ENCODE results near the gene TELO2. TPM values are rescaled to one million over a fixed set of nuclear protein-coding genes. Genes with fewer than 3 reads are reported as not detected.

Gene TELO2
- total and polyA plus RNA-seq, 2 donors (not counting 1 experiment from before 2014, with no cell fraction given) = 6.3 to 10.9 TPM

- H3K79me2 ChIP-seq (ENCODE audit: control insufficient read depth, insufficient read depth, low read length) = peaks cover 16% of the 10 kb centered on the region
- H3K4me3 ChIP-seq (replicated peaks in 1 of 4; ENCODE audit: control extremely low read depth in 1 of 4, insufficient read depth in 1 of 4, low read depth in 3 of 4, low read length in 4 of 4) = no peak overlapping the region
- H3K27ac ChIP-seq (ENCODE audit: insufficient read depth, low read length) = peak overlapping the region; percentile 58
- H3K36me3 ChIP-seq (ENCODE audit: control insufficient read depth, insufficient read depth, low read length) = no peaks in the 10 kb centered on the region
- peak in 1 of 2 donors; percentile 44 for DNase-seq (ENCODE audit: low read depth in 2 of 2)
- H3K9ac ChIP-seq (ENCODE audit: insufficient read depth, low read length) = peak overlapping the region; percentile 22
- H2AFZ ChIP-seq (ENCODE audit: low read length) = no peak overlapping the region
- H3K27me3 ChIP-seq (ENCODE audit: control insufficient read depth, insufficient read depth, low read length) = no peaks in the 10 kb centered on the region
- no peaks in the 10 kb centered on the region for H3K9me3 ChIP-seq (ENCODE audit: control insufficient read depth, insufficient read depth, low read depth, low read length)
- no peak for TF ChIP-seq EZH2 (IDR thresholded peaks at IDR 0.05; ENCODE audit: low read length, missing control alignments)
- no peaks in the 10 kb centered on the region for H4K20me1 ChIP-seq (ENCODE audit: control insufficient read depth, extremely low read depth, insufficient read depth, low read length)
- peak overlapping the region; percentile 7 for H3K4me2 ChIP-seq (ENCODE audit: extremely low read depth, insufficient read depth, low read length)
- peaks cover 29% of the 10 kb centered on the region for H3K4me1 ChIP-seq (ENCODE audit: control insufficient read depth, extremely low read depth, insufficient read depth, low read length)
Observed at GRCh38 chr16:1530883-1531637, 37.9 kb downstream of the TELO2 start.

GRCh38 chr16:1531638-1531910 lies 38.4 kb downstream of the TELO2 start:
- Histone ChIP-seq H3K9ac (ENCODE audit: insufficient read depth, low read length) (no peak overlapping the region), H3K4me2 (ENCODE audit: extremely low read depth, insufficient read depth, low read length) (no peak overlapping the region), H3K4me1 (ENCODE audit: control insufficient read depth, extremely low read depth, insufficient read depth, low read length) (peaks cover 31% of the 10 kb centered on the region), H3K9me3 (ENCODE audit: control insufficient read depth, insufficient read depth, low read depth, low read length) (no peaks in the 10 kb centered on the region), H3K4me3 (replicated peaks in 1 of 4; ENCODE audit: control extremely low read depth in 1 of 4, insufficient read depth in 1 of 4, low read depth in 3 of 4, low read length in 4 of 4) (no peak overlapping the region), H2AFZ (ENCODE audit: low read length) (no peak overlapping the region), H4K20me1 (ENCODE audit: control insufficient read depth, extremely low read depth, insufficient read depth, low read length) (no peaks in the 10 kb centered on the region), H3K79me2 (ENCODE audit: control insufficient read depth, insufficient read depth, low read length) (peaks cover 21% of the 10 kb centered on the region), H3K27me3 (ENCODE audit: control insufficient read depth, insufficient read depth, low read length) (no peaks in the 10 kb centered on the region), H3K36me3 (ENCODE audit: control insufficient read depth, insufficient read depth, low read length) (peaks cover 1% of the 10 kb centered on the region), H3K27ac (ENCODE audit: insufficient read depth, low read length) (no peak overlapping the region)
- no peak for DNase-seq (ENCODE audit: low read depth in 2 of 2)
- TF ChIP-seq CTCF (conservative IDR thresholded peaks at IDR 0.05 in 1 of 2, IDR thresholded peaks at IDR 0.05 in 1 of 2; ENCODE audit: low read depth in 1 of 2, low read length in 2 of 2) (no peak), EZH2 (IDR thresholded peaks at IDR 0.05; ENCODE audit: low read length, missing control alignments) (no peak)

- Histone ChIP-seq H2AFZ (ENCODE audit: low read length) (peak overlapping the region; percentile 4), H3K27ac (ENCODE audit: insufficient read depth, low read length) (peak overlapping the region; percentile 14), H3K36me3 (ENCODE audit: control insufficient read depth, insufficient read depth, low read length) (peaks cover 5% of the 10 kb centered on the region), H3K79me2 (ENCODE audit: control insufficient read depth, insufficient read depth, low read length) (peaks cover 27% of the 10 kb centered on the region), H3K4me1 (ENCODE audit: control insufficient read depth, extremely low read depth, insufficient read depth, low read length) (peaks cover 35% of the 10 kb centered on the region), H3K27me3 (ENCODE audit: control insufficient read depth, insufficient read depth, low read length) (no peaks in the 10 kb centered on the region), H3K4me3 (replicated peaks in 1 of 4; ENCODE audit: control extremely low read depth in 1 of 4, insufficient read depth in 1 of 4, low read depth in 3 of 4, low read length in 4 of 4) (no peak overlapping the region), H4K20me1 (ENCODE audit: control insufficient read depth, extremely low read depth, insufficient read depth, low read length) (no peaks in the 10 kb centered on the region), H3K9ac (ENCODE audit: insufficient read depth, low read length) (no peak overlapping the region), H3K4me2 (ENCODE audit: extremely low read depth, insufficient read depth, low read length) (peak overlapping the region; percentile 18), H3K9me3 (ENCODE audit: control insufficient read depth, insufficient read depth, low read depth, low read length) (no peaks in the 10 kb centered on the region)
- peak in 1 of 2 donors; percentile 14 for DNase-seq (ENCODE audit: low read depth in 2 of 2)
- TF ChIP-seq CTCF (conservative IDR thresholded peaks at IDR 0.05 in 1 of 2, IDR thresholded peaks at IDR 0.05 in 1 of 2; ENCODE audit: low read depth in 1 of 2, low read length in 2 of 2) (no peak), EZH2 (IDR thresholded peaks at IDR 0.05; ENCODE audit: low read length, missing control alignments) (no peak)
Observed at GRCh38 chr16:1532081-1532760, 39.1 kb downstream of the TELO2 start.
